Measurements from ENCODE around the gene FAM83C.

FAM83C gene

DNA sequence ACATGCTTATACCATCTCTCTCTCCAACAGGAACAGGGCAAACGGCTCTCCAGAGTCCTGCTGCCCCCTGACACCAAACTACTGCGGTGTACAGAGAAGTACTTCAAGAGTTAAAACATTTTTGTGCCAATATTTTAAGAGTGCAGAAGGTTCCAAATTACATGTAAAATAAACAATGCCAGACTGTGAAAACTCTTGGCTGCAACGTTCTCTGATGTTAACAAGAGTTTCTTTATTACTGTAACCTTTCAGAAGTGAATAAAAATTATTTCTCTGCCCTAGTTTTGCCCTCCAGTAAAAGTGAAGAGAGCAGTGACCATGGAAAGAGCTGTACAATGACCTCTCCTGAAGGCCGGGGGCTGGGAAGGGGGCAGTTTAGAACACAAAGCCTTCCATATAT, 41.4 kb upstream of the FAM83C start:
- no peak for DNase-seq (ENCODE audit: low read depth)
- H3K4me3 ChIP-seq (ENCODE audit: low read length) = no peak overlapping the region
- TF ChIP-seq, protein P1, sequence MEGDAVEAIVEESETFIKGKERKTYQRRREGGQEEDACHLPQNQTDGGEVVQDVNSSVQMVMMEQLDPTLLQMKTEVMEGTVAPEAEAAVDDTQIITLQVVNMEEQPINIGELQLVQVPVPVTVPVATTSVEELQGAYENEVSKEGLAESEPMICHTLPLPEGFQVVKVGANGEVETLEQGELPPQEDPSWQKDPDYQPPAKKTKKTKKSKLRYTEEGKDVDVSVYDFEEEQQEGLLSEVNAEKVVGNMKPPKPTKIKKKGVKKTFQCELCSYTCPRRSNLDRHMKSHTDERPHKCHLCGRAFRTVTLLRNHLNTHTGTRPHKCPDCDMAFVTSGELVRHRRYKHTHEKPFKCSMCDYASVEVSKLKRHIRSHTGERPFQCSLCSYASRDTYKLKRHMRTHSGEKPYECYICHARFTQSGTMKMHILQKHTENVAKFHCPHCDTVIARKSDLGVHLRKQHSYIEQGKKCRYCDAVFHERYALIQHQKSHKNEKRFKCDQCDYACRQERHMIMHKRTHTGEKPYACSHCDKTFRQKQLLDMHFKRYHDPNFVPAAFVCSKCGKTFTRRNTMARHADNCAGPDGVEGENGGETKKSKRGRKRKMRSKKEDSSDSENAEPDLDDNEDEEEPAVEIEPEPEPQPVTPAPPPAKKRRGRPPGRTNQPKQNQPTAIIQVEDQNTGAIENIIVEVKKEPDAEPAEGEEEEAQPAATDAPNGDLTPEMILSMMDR (conservative IDR thresholded peaks at IDR 0.05; ENCODE audit: low read depth, low read length) = no peak

DNA sequence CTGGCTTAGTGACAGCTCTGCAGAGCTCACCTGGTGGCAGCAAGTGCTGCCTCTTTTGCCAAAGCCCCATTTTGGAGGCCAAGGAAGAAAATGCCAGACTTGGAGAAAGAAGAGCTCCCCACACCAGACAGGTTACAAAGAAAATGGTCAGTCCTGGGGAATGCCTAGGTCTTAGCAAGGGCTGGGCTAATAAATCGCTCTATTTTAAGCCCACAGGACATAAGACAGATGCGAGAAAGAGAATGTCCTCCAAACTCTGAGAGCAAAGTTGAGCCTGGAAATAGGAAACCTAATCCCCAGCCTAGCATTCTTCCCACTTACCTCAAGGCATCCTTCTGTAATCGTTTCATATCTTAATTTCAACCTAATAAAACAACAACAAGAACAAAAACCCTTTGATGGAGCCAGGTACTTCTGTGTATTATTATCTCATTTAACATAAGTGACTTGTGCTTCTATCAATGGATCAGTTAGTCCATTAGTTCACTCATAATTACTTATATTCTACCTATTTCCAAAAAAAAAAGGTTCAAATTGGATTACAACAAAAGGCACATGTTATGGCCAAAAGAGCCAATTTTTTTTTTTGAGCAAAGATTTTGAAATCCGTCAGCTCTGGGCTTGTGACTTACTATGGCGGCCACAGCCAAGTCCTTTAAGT, 40.4 kb upstream of the FAM83C start:
- H3K4me3 ChIP-seq (ENCODE audit: low read length) = no peak overlapping the region
- no peak for DNase-seq (ENCODE audit: low read depth)
- TF ChIP-seq, protein P1 (conservative IDR thresholded peaks at IDR 0.05; ENCODE audit: low read depth, low read length) = no peak

DNA sequence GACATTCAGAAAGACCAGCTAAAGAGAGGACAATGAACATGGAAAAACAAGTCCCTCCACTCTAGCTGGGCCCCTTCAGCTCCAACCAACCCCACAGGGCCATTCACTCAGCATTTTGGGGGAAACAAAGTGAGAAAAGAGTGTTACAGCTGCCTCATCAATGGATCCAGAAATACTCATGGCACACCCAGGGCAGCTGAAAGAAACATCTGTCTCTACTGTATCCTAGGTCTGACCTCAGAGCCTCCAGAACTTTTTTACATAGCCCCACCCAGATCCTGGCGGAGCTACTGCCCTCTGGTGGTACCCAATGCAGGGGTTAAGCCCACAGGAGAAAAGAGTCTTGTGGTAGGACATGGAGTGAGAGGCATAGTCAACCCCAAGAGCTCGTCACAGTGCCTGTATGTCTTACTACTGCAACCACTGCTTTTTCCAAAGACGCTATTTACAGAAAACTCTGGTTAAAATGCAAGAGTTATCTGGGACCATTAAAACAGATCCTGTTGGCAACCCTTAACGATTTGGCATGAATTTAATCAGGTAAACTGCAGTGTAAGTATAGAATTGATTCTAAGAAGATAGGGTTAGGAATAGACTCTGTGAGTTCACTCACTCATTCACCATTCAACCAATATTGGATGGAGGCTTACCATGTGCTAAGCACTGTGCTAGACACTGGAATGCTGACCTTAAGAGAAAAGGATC, 37.4 kb upstream of the FAM83C start:
- DNase-seq (ENCODE audit: low read depth) = no peak
- TF ChIP-seq, protein P1 (conservative IDR thresholded peaks at IDR 0.05; ENCODE audit: low read depth, low read length) = peak; percentile 81

DNA sequence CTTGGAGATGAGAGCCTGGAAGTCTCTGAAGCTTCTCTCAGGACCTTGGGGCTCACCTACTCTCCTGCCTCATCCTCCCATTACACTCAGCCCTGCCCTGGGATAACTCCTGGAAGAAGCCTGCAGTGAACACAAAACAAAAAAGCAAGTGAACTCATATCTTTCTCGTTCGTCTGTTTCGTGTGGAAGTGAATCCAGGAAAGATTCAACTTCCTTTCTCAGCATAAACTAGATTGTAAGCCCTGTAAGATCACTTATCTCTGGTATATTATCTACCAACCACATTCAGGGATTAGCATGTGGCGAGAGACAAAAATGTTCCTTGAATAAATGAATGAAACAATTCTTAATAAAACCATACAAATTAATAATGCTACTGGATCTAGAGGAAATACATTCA, 36.5 kb upstream of the FAM83C start:
- TF ChIP-seq, protein P1 (conservative IDR thresholded peaks at IDR 0.05; ENCODE audit: low read depth, low read length) = no peak
- H3K4me3 ChIP-seq (ENCODE audit: low read length) = no peak overlapping the region
- no peak for DNase-seq (ENCODE audit: low read depth)

More for the DNA sequence above, 37.4 kb upstream of the FAM83C start:
- no peak overlapping the region for H3K4me3 ChIP-seq (ENCODE audit: low read length)

DNA sequence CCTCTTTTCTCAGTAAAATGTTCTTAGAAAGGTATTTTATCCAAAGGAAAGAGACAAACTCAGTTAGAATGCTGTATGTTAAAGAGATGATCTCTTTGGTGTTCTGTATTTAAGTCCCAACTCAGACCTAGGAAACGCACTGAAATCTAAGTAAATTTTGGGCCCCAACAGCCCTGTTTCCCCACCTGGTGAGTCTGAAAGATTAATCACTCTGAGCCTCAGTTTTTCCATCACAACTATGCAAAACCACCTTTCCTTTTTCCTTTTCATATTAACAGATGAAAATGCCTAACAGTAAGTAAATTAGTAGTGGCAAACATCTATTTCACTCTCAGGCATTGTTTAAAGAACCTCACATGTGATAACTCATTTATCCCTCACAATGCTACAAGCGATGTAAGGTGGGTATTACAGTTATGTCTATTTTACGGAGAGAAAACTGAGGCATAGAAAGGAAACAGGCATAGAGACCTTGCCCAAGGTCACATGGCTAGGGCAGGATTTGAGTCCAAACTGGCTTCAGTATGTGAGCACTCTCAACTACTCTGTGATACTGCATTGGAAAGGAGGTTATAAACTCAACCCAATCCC, 36.0 kb upstream of the FAM83C start:
- H3K4me3 ChIP-seq (ENCODE audit: low read length) = no peak overlapping the region
- TF ChIP-seq, protein P1 (conservative IDR thresholded peaks at IDR 0.05; ENCODE audit: low read depth, low read length) = no peak
- DNase-seq (ENCODE audit: low read depth) = no peak

DNA sequence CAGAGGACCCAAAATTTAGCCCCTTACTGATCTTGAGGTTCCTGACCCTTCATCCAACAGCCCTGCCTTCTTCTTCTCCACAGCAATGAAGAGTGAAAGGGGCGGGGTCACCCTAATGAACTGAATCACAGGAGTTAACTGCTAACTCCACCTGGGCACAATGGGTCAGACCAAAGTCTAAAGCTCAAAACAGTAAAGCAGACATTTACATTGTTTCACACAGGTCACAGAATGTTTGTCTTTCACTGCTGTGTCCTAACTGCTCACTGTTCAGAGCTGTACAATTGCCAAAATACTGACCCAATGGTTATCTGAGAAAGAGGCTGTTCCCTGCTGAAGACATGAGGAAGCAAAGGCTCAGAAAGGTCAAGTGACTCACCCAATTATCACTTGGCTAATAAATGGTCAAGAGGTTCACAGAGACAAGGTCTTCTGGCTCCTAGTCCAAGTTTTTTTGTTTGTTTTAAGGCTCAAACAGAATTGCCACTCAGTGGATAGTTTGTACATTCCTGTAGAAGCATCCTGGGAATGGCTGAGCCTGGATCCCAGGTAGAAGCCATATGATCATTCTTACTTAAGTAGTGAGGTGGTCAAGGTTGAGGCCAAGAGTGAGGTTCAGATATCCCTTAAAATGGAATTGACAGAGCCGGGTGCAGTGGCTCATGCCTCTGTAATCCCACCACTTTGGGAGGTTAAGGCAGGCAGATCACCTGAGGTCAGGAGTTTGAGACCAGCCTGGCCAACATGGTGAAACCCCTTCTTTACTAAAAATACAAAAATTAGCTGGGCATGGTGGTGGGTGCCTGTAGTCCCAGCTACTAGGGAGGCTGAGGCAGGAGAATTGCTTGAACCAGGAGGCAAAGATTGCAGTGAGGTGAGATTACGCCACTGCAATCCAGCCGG, 35.1 kb upstream of the FAM83C start:
- no peak overlapping the region for H3K4me3 ChIP-seq (ENCODE audit: low read length)
- TF ChIP-seq, protein P1 (conservative IDR thresholded peaks at IDR 0.05; ENCODE audit: low read depth, low read length) = no peak
- DNase-seq (ENCODE audit: low read depth) = no peak
